Measurements from ENCODE around the gene TUT7.
"Not testable (repeated sequence)": the region's sequence is repeated elsewhere in the genome, so short reads cannot be mapped to it uniquely, and the experiment has no call there.

TUT7 gene

GRCh38 chr9:86354011-86354817 is at the start of gene TUT7:
TSS of gene TUT7 (minus strand) at chr9:86354410. CDS start at chr9:86353199, 1,211 bp downstream.
- peak; percentile 96 for DNase-seq (ENCODE audit: low spot score)

- no peak for DNase-seq (ENCODE audit: low spot score)
Measured at GRCh38 chr9:86402591-86402990, 48.4 kb upstream of the TUT7 start.

GRCh38 chr9:86396412-86396811 is 42.2 kb upstream of the TUT7 start:
- DNase-seq (ENCODE audit: low spot score), result no peak

- DNase-seq (ENCODE audit: low spot score), result not testable (repeated sequence)
Measured at GRCh38 chr9:86390184-86390583, 36.0 kb upstream of the TUT7 start.

- no peak for DNase-seq (ENCODE audit: low spot score)
Measured at GRCh38 chr9:86389628-86390027, 35.4 kb upstream of the TUT7 start.

GRCh38 chr9:86387376-86387775 is 33.2 kb upstream of the TUT7 start:
- DNase-seq (ENCODE audit: low spot score), result no peak

GRCh38 chr9:86383000-86383399 is 28.8 kb upstream of the TUT7 start:
- not testable (repeated sequence) for DNase-seq (ENCODE audit: low spot score)

GRCh38 chr9:86376016-86376415 is 21.8 kb upstream of the TUT7 start:
- no peak for DNase-seq (ENCODE audit: low spot score)

GRCh38 chr9:86369810-86370209 is 15.6 kb upstream of the TUT7 start:
- no peak for DNase-seq (ENCODE audit: low spot score)

GRCh38 chr9:86368871-86369521 is 14.8 kb upstream of the TUT7 start:
- no peak for DNase-seq (ENCODE audit: low spot score)

- no peak for DNase-seq (ENCODE audit: low spot score)
Measured at GRCh38 chr9:86361176-86361575, 7.0 kb upstream of the TUT7 start.

GRCh38 chr9:86359151-86359879 is 5.1 kb upstream of the TUT7 start:
- DNase-seq (ENCODE audit: low spot score), result no peak

- no peak for DNase-seq (ENCODE audit: low spot score)
Measured at GRCh38 chr9:86356871-86357866, 3.0 kb upstream of the TUT7 start.

- DNase-seq (ENCODE audit: low spot score), result no peak
Measured at GRCh38 chr9:86355814-86356213, 1.6 kb upstream of the TUT7 start.

GRCh38 chr9:86354818-86355309 is 654 bp upstream of the TUT7 start:
- DNase-seq (ENCODE audit: low spot score), result peak; percentile 34

GRCh38 chr9:86353655-86354010 is 577 bp downstream of the TUT7 start:
- DNase-seq (ENCODE audit: low spot score), result no peak

- no peak for DNase-seq (ENCODE audit: low spot score)
Measured at GRCh38 chr9:86352440-86353077, 1.7 kb downstream of the TUT7 start.

GRCh38 chr9:86351880-86352279 is 2.3 kb downstream of the TUT7 start:
- no peak for DNase-seq (ENCODE audit: low spot score)

GRCh38 chr9:86350006-86350760 is 4.0 kb downstream of the TUT7 start:
- no peak for DNase-seq (ENCODE audit: low spot score)

GRCh38 chr9:86349271-86349670 is 4.9 kb downstream of the TUT7 start:
- no peak for DNase-seq (ENCODE audit: low spot score)

Measured in cerebellar cortex (tissue), 1 donor.